NCI-H1436 treated with DMSO at 0.1 percent for 48 hours (cell line): ENCODE results near the gene ARRDC1.

Experiments used
- DNase-seq: peaks from one replicate; lab custom pipeline; 2025; lab: John Stamatoyannopoulos, UW

The ARRDC1 gene

GRCh38 chr9:137639303-137640051, 34.0 kb downstream of the ARRDC1 start:
- DNase-seq, result no peak

GRCh38 chr9:137640862-137641261, 35.4 kb downstream of the ARRDC1 start:
- no peak for DNase-seq

GRCh38 chr9:137642118-137642601, 36.7 kb downstream of the ARRDC1 start:
- no peak for DNase-seq

GRCh38 chr9:137642892-137643291, 37.4 kb downstream of the ARRDC1 start:
- DNase-seq, result no peak

- no peak for DNase-seq
These were observed 38.4 kb downstream of the ARRDC1 start for GRCh38 chr9:137643921-137644320.

- DNase-seq, result peak; percentile 34
These were observed 39.7 kb downstream of the ARRDC1 start for GRCh38 chr9:137645211-137645610.

GRCh38 chr9:137646341-137646740, 40.9 kb downstream of the ARRDC1 start:
- no peak for DNase-seq

- no peak for DNase-seq
These were observed 41.7 kb downstream of the ARRDC1 start for GRCh38 chr9:137647096-137647714.

- no peak for DNase-seq
These were observed 42.9 kb downstream of the ARRDC1 start for GRCh38 chr9:137648396-137648795.

GRCh38 chr9:137649553-137649952, 44.1 kb downstream of the ARRDC1 start:
- DNase-seq, result no peak

- no peak for DNase-seq
These were observed 44.8 kb downstream of the ARRDC1 start for GRCh38 chr9:137650259-137650658.

- no peak for DNase-seq
These were observed 45.3 kb downstream of the ARRDC1 start for GRCh38 chr9:137650779-137651178.

- no peak for DNase-seq
These were observed 50.9 kb downstream of the ARRDC1 start for GRCh38 chr9:137656416-137656815.

GRCh38 chr9:137657606-137658005, 52.1 kb downstream of the ARRDC1 start:
- DNase-seq, result no peak

GRCh38 chr9:137658781-137659180, 53.3 kb downstream of the ARRDC1 start:
- DNase-seq, result no peak

GRCh38 chr9:137660144-137660543, 54.7 kb downstream of the ARRDC1 start:
- no peak for DNase-seq

- no peak for DNase-seq
These were observed 58.1 kb downstream of the ARRDC1 start for GRCh38 chr9:137663584-137663983.

GRCh38 chr9:137664676-137665075, 59.2 kb downstream of the ARRDC1 start:
- no peak for DNase-seq
